ENCODE data around the gene RALA. TPM values are rescaled to one million over a fixed set of nuclear protein-coding genes. Genes with fewer than 3 reads are reported as not detected.
A peak's percentile ranks its signal among the peaks of the same experiment; 100 is the strongest.

The RALA gene
- total and polyA plus RNA-seq, 2 of the 13 experiments (the other 11 are each of a cell fraction or from before 2014, with no cell fraction given): 11.8 to 19.5 TPM

- Histone ChIP-seq H3K79me2 (ENCODE audit: insufficient read depth, low read length) (no peaks in the 10 kb centered on the region), H3K4me1 (ENCODE audit: insufficient read depth, low read length) (peaks cover 20% of the 10 kb centered on the region), H3K27ac (ENCODE audit: extremely low read length, insufficient read depth, low read length) (no peak overlapping the region), H3K9ac (ENCODE audit: insufficient read depth, low read depth, low read length) (peak overlapping the region; percentile 44), H2AFZ (ENCODE audit: low read length) (peak overlapping the region; percentile 68), H3K36me3 (replicated peaks in 1 of 2; ENCODE audit: control insufficient read depth in 1 of 2, insufficient read depth in 2 of 2, low read length in 2 of 2) (no peaks in the 10 kb centered on the region), H3K4me3 (replicated peaks in 1 of 3; ENCODE audit: insufficient read depth in 1 of 3, low read depth in 2 of 3, low read length in 3 of 3) (peak overlapping the region; percentile 48 to 70 (median 50)), H3K9me3 (ENCODE audit: low read length) (no peaks in the 10 kb centered on the region), H4K20me1 (ENCODE audit: insufficient read depth, low read length) (no peaks in the 10 kb centered on the region), H3K27me3 (ENCODE audit: control insufficient read depth in 1 of 2, insufficient read depth in 2 of 2, low read length in 2 of 2) (no peaks in the 10 kb centered on the region; a peak in 2 of 5 replicates), H3K4me2 (ENCODE audit: low read depth, low read length) (peak overlapping the region; percentile 79)
- CTCF ChIA-PET (ENCODE audit: low intra/inter-chr PET ratio, low total read pairs): no interaction called here
- POLR2A ChIA-PET: interaction anchor here (0.5 to 1.6 kb wide), 5 partner anchors 12 to 115 kb away, joined by 3 to 7 read pairs (median 4); partner anchors contain the start of gene RALA
- peak; percentile 96 for ATAC-seq
- intact Hi-C loops (cut with micrococcal nuclease; ENCODE audit: unreplicated experiment): no loop called here
- WGBS (ENCODE audit: low lambda C conversion rate): 47% methylated on average over 42 of the region's 52 CpGs
- no peak for FAIRE-seq
- in situ Hi-C loops (cut with HindIII; ENCODE audit: extremely low pct_ligation_motif_present, low pct_unique_long_range_greater_than_20kb): no loop called here
- DNase-seq (ENCODE audit: low spot score): peak; percentile 68
- no TSS peak for BruUV-seq (replicated peaks)
- TF ChIP-seq RNF2 (conservative IDR thresholded peaks at IDR 0.05; ENCODE audit: low read depth) (no peak), SMAD3 (CRISPR knock-in tag; IDR thresholded peaks at IDR 0.05) (no peak), ZNF710 (CRISPR knock-in tag; IDR thresholded peaks at IDR 0.05; ENCODE audit: borderline replicate concordance) (no peak), ARNTL (CRISPR knock-in tag; IDR thresholded peaks at IDR 0.05) (no peak), ZNF383 (CRISPR knock-in tag; IDR thresholded peaks at IDR 0.05; ENCODE audit: borderline replicate concordance) (no peak), ZFP41 (CRISPR knock-in tag; IDR thresholded peaks at IDR 0.05; ENCODE audit: borderline replicate concordance) (no peak), SP2 (CRISPR knock-in tag; IDR thresholded peaks at IDR 0.05) (no peak), GABPB1 (CRISPR knock-in tag; IDR thresholded peaks at IDR 0.05) (peak; percentile 85), REST (IDR thresholded peaks at IDR 0.05; ENCODE audit: borderline replicate concordance in 1 of 2, low read depth in 1 of 2, low read length in 2 of 2) (no peak), ZNF574 (CRISPR knock-in tag; IDR thresholded peaks at IDR 0.05) (no peak), ZFP36L1 (CRISPR knock-in tag; IDR thresholded peaks at IDR 0.05) (no peak), ZSCAN29 (CRISPR knock-in tag; conservative IDR thresholded peaks at IDR 0.05) (no peak), BHLHE40 (IDR thresholded peaks at IDR 0.05; ENCODE audit: low read length) (no peak), PCBP1 (IDR thresholded peaks at IDR 0.05; ENCODE audit: borderline replicate concordance, low read depth, low read length) (no peak), NBN (conservative IDR thresholded peaks at IDR 0.05) (no peak)
Measured at GRCh38 chr7:39732837-39733804, 109.7 kb downstream of the RALA start.
